ENCODE measurements around the gene TMCO6.
"Not testable (repeated sequence)": the region's sequence is repeated elsewhere in the genome, so short reads cannot be mapped to it uniquely, and the experiment has no call there.

DNA sequence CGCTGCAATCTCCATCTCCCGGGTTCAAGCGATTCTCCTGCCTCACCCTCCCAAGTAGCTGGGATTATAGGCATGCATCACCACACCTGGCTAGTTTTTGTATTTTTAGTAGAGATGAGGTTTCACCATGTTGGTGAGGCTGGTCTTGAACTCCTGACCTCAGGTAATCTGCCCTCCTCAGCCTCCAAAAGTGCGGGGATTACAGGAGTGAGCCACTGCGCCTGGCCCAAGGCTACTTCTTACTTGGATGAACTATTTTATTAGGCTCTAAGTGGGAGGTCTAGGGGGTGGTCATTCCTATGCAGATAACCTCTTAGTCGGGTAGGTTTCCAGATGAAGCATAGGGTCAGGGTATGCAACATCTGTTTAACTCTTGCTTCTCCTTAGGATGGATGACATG is 21.1 kb downstream of the TMCO6 start:
- TF ChIP-seq ZNF521 (tag by site-specific recombination; IDR thresholded peaks at IDR 0.05); ZNF791 (tag by site-specific recombination; IDR thresholded peaks at IDR 0.05); ZNF311 (tag by site-specific recombination; IDR thresholded peaks at IDR 0.05; ENCODE audit: borderline replicate concordance); ZNF202 (tag by site-specific recombination; IDR thresholded peaks at IDR 0.05; ENCODE audit: borderline replicate concordance); YY1 (tag by site-specific recombination; IDR thresholded peaks at IDR 0.05); ZNF274 (IDR thresholded peaks at IDR 0.05; ENCODE audit: low read length); ZNF274 (tag by site-specific recombination; IDR thresholded peaks at IDR 0.05; ENCODE audit: borderline replicate concordance); ZNF19 (tag by site-specific recombination; IDR thresholded peaks at IDR 0.05; ENCODE audit: low read depth); HOXD13 (CRISPR knock-in tag; IDR thresholded peaks at IDR 0.05; ENCODE audit: borderline replicate concordance): not testable (repeated sequence)
- TF ChIP-seq, protein P1, sequence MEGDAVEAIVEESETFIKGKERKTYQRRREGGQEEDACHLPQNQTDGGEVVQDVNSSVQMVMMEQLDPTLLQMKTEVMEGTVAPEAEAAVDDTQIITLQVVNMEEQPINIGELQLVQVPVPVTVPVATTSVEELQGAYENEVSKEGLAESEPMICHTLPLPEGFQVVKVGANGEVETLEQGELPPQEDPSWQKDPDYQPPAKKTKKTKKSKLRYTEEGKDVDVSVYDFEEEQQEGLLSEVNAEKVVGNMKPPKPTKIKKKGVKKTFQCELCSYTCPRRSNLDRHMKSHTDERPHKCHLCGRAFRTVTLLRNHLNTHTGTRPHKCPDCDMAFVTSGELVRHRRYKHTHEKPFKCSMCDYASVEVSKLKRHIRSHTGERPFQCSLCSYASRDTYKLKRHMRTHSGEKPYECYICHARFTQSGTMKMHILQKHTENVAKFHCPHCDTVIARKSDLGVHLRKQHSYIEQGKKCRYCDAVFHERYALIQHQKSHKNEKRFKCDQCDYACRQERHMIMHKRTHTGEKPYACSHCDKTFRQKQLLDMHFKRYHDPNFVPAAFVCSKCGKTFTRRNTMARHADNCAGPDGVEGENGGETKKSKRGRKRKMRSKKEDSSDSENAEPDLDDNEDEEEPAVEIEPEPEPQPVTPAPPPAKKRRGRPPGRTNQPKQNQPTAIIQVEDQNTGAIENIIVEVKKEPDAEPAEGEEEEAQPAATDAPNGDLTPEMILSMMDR (tag by site-specific recombination; IDR thresholded peaks at IDR 0.05), result not testable (repeated sequence)
- TF ChIP-seq, protein P2, sequence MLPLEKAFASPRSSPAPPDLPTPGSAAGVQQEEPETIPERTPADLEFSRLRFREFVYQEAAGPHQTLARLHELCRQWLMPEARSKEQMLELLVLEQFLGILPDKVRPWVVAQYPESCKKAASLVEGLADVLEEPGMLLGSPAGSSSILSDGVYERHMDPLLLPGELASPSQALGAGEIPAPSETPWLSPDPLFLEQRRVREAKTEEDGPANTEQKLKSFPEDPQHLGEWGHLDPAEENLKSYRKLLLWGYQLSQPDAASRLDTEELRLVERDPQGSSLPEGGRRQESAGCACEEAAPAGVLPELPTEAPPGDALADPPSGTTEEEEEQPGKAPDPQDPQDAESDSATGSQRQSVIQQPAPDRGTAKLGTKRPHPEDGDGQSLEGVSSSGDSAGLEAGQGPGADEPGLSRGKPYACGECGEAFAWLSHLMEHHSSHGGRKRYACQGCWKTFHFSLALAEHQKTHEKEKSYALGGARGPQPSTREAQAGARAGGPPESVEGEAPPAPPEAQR (tag by site-specific recombination; IDR thresholded peaks at IDR 0.05), result not testable (repeated sequence)

All from HEK293 (cell line).